ENCODE results near the gene KIF16B. TPM values are rescaled to one million over a fixed set of nuclear protein-coding genes. Genes with fewer than 3 reads are reported as not detected.

Gene KIF16B
- total and polyA plus RNA-seq, 2 experiments from 2014 or later = 6.5 to 11.1 TPM

- H3K4me2 ChIP-seq = no peak overlapping the region
- H3K4me3 ChIP-seq = no peak overlapping the region
- Mint-ChIP-seq H3K36me3 (ENCODE audit: low read depth) (no peaks in the 10 kb centered on the region; the same call in 2 of the 3 replicates), H3K27me3 (ENCODE audit: insufficient read depth, low read depth, poor library complexity) (peaks cover 4% of the 10 kb centered on the region), H3K4me3 (no peak overlapping the region), H3K4me1 (peaks cover 19% of the 10 kb centered on the region), H3K27ac (no peak overlapping the region), H3K9me3 (no peaks in the 10 kb centered on the region)
- H3K9me2 ChIP-seq (ENCODE audit: insufficient read depth) = no peaks in the 10 kb centered on the region
- no peak overlapping the region for H3K27ac ChIP-seq (ENCODE audit: low read depth)
- no peaks in the 10 kb centered on the region for H3K27me3 ChIP-seq (ENCODE audit: insufficient read depth)
- H4K20me1 ChIP-seq (replicated peaks; ENCODE audit: insufficient read depth) = no peaks in the 10 kb centered on the region
- H3K4me1 ChIP-seq (ENCODE audit: insufficient read depth) = 0 out of 2 replicates have a peak, but pooled peaks cover 9% of the 10 kb centered on the region
- no peaks in the 10 kb centered on the region for H3K79me2 ChIP-seq (replicated peaks; ENCODE audit: insufficient read depth)
- DNase-seq (ENCODE audit: low spot score) = no peak
- no peak for TF ChIP-seq NANOG (IDR thresholded peaks at IDR 0.05; ENCODE audit: borderline replicate concordance)
- TF ChIP-seq ZNF462 (CRISPR knock-in tag; IDR thresholded peaks at IDR 0.05) = no peak
- no peak for TF ChIP-seq ZNF331 (CRISPR knock-in tag; IDR thresholded peaks at IDR 0.05; ENCODE audit: low read depth)
- H3F3A ChIP-seq (replicated peaks; ENCODE audit: low read depth) = no peaks in the 10 kb centered on the region
- H2AFZ ChIP-seq = no peak overlapping the region
- H3K36me3 ChIP-seq (ENCODE audit: insufficient read depth) = no peaks in the 10 kb centered on the region
- no peak for ATAC-seq
These were observed 7.4 kb upstream of the KIF16B start for GRCh38 chr20:16580620-16581019.

- Mint-ChIP-seq H3K36me3 (ENCODE audit: low read depth) (no peaks in the 10 kb centered on the region; the same call in 2 of the 3 replicates), H3K9me3 (no peaks in the 10 kb centered on the region), H3K27ac (no peak overlapping the region), H3K27me3 (ENCODE audit: insufficient read depth, low read depth, poor library complexity) (peaks cover 7% of the 10 kb centered on the region), H3K4me1 (peaks cover 23% of the 10 kb centered on the region), H3K4me3 (no peak overlapping the region)
- Histone ChIP-seq H2AFZ (peak overlapping the region; percentile 2; the same call in 1 of the 2 replicates), H3K79me2 (replicated peaks; ENCODE audit: insufficient read depth) (no peaks in the 10 kb centered on the region), H3K9me2 (ENCODE audit: insufficient read depth) (no peaks in the 10 kb centered on the region), H3K4me1 (ENCODE audit: insufficient read depth) (0 out of 2 replicates have a peak, but pooled peaks cover 9% of the 10 kb centered on the region), H3K4me3 (no peak overlapping the region), H3K36me3 (ENCODE audit: insufficient read depth) (no peaks in the 10 kb centered on the region), H3F3A (replicated peaks; ENCODE audit: low read depth) (no peaks in the 10 kb centered on the region), H3K4me2 (peak overlapping the region; percentile 56; the same call in 1 of the 2 replicates), H4K20me1 (replicated peaks; ENCODE audit: insufficient read depth) (no peaks in the 10 kb centered on the region), H3K27ac (ENCODE audit: low read depth) (no peak overlapping the region), H3K27me3 (ENCODE audit: insufficient read depth) (no peaks in the 10 kb centered on the region)
- no peak for DNase-seq (ENCODE audit: low spot score)
- ATAC-seq = no peak
- TF ChIP-seq ZNF462 (CRISPR knock-in tag; IDR thresholded peaks at IDR 0.05) (no peak), ZNF331 (CRISPR knock-in tag; IDR thresholded peaks at IDR 0.05; ENCODE audit: low read depth) (no peak)
- TF ChIP-seq, protein P1, sequence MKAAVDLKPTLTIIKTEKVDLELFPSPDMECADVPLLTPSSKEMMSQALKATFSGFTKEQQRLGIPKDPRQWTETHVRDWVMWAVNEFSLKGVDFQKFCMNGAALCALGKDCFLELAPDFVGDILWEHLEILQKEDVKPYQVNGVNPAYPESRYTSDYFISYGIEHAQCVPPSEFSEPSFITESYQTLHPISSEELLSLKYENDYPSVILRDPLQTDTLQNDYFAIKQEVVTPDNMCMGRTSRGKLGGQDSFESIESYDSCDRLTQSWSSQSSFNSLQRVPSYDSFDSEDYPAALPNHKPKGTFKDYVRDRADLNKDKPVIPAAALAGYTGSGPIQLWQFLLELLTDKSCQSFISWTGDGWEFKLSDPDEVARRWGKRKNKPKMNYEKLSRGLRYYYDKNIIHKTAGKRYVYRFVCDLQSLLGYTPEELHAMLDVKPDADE (IDR thresholded peaks at IDR 0.05) = no peak
These were observed 6.9 kb upstream of the KIF16B start for GRCh38 chr20:16580147-16580546.

Data from GM23338 (cell line).